GM21717 (cell line): ENCODE results near the gene ELP2.

Source experiments
- ATAC-seq: cut with Tn5 transposase; IDR thresholded peaks from one replicate; pipeline ENCODE4 v1.9.1; 2021; ENCODE audit warnings: mild to moderate bottlenecking, moderate library complexity; ENCODE audit not compliant: unreplicated experiment

ELP2 gene

GRCh38 chr18:36212301-36213171 lies 82.8 kb downstream of the ELP2 start:
- no peak for ATAC-seq

- no peak for ATAC-seq
These were observed 85.1 kb downstream of the ELP2 start for GRCh38 chr18:36214811-36215210.

DNA sequence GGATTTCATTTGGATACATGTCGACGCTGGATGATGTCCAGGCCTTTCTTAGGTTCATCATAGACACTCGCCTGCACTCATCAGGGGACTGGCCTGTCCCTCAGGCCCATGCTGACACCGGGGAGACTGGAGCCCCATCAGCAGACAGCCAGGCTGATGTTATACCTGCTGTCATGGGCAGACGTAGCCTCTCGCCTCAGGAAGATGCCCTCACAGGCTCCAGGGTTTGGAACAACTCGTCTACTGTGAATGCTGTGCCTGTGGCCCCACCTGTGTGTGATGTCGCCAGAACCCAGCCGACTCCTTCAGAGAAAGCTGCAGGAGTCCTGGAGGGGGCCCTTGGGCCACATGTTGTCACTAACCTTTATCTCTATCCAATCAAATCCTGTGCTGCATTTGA lies 85.9 kb downstream of the ELP2 start:
- ATAC-seq, result no peak

GRCh38 chr18:36217348-36217747 lies 87.6 kb downstream of the ELP2 start:
- ATAC-seq, result no peak

DNA sequence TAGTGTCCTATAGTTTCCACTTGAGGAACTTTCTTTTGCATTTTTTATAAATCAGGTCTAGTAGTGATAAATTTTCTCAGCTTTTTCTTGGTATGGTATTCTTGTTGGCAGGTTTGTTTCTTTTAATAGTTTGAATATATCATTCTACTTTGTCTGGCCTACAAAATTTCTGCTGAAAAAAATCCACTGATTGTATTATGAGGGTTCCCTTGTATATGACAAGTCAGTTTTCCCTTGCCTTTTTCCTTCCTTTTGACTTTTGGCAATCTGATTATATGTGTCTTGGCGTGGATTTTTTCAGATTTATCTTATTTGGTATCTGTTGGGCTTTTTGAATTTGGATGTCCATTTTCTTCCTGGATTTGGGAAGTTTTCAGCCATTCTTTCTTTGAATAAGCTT lies 99.5 kb downstream of the ELP2 start:
- ATAC-seq, result no peak
